H1 (cell line): ENCODE measurements around the gene PTGES3L. TPM values are rescaled to one million over a fixed set of nuclear protein-coding genes. Genes with fewer than 3 reads are reported as not detected.

Source experiments
- CHD1 ChIP-seq: IDR thresholded peaks from 2 replicates; pipeline ENCODE4 v1.6.1; 2012; ENCODE audit warnings: low read depth, low read length, improper control_type of control experiment
- CHD2 ChIP-seq: IDR thresholded peaks from 2 replicates; pipeline ENCODE4 v1.6.1; 2012; ENCODE audit warnings: low read length, improper control_type of control experiment
- EGR1 ChIP-seq: IDR thresholded peaks from 2 replicates; pipeline ENCODE4 v1.6.1; 2011; ENCODE audit warnings: low read depth, low read length, borderline replicate concordance
- FOSL1 ChIP-seq: IDR thresholded peaks from 2 replicates; pipeline ENCODE4 v1.6.1; 2011; ENCODE audit warnings: mild to moderate bottlenecking, low read depth, low read length, moderate library complexity; ENCODE audit not compliant: insufficient read depth
- RBBP5 ChIP-seq: IDR thresholded peaks from 2 replicates; pipeline ENCODE4 v1.7.1; 2012; ENCODE audit warnings: low read depth, mild to moderate bottlenecking, inconsistent platforms, low read length, moderate library complexity, borderline replicate concordance
- SAP30 ChIP-seq: fragments of 300-600 bp; sonication (generic); IDR thresholded peaks from 2 replicates; pipeline ENCODE4 v1.7.1; 2012; ENCODE audit warnings: low read length, moderate library complexity, mild to moderate bottlenecking, inconsistent platforms; ENCODE audit not compliant: insufficient read depth, insufficient replicate concordance
- SP1 ChIP-seq: IDR thresholded peaks from 2 replicates; pipeline ENCODE4 v1.6.1; 2011; ENCODE audit warnings: low read depth, low read length
- SP4 ChIP-seq: IDR thresholded peaks from 2 replicates; pipeline ENCODE4 v1.6.1; 2012; ENCODE audit warnings: low read length, inconsistent platforms
- TEAD4 ChIP-seq: IDR thresholded peaks from 2 replicates; pipeline ENCODE4 v1.6.1; 2012; ENCODE audit warnings: low read depth, low read length, inconsistent platforms, mixed read lengths
- polyA plus RNA-seq, 7 experiments: library from polyadenylated mRNA; depleted of rRNA in 3 of 7; stranded (reverse) in 5 of 7; unstranded in 2 of 7; fragments of >200 nt in 5 of 7; fragments of 200-250 nt in 2 of 7; gene quantifications; 1 replicate in 5 of 7; 2 replicates in 1 of 7; 4 replicates in 1 of 7; pipeline versions ENCODE4 v1.2.1 to v1.2.3, GENCODE V29; 2011 to 2013; ENCODE audit warnings: missing spikeins in 2 of 7, mixed read lengths in 2 of 7
- total RNA-seq: library from RNA; stranded (reverse); fragmentation: NEBNext Ultra II Directional; extraction: Animal tissue kit (Norgen Biotek cat#: 25700); gene quantifications from 2 replicates; pipeline ENCODE4 v1.2.1, GENCODE V29; 2021
- TF ChIP-seq, protein P1 (sequence below): fragments of 300-600 bp; sonication (generic); IDR thresholded peaks from 2 replicates; pipeline ENCODE4 v1.7.1; 2012; ENCODE audit warnings: low read length, moderate library complexity, mild to moderate bottlenecking, inconsistent platforms; ENCODE audit not compliant: insufficient replicate concordance
- TF ChIP-seq, protein P2 (sequence below): IDR thresholded peaks from 2 replicates; pipeline ENCODE4 v1.6.1; 2011; ENCODE audit warnings: low read length, improper control_type of control experiment

Gene PTGES3L
- total and polyA plus RNA-seq, 2 of the 8 experiments (the other 6 are each of a cell fraction or from before 2014, with no cell fraction given): 3.0 to 3.6 TPM

DNA sequence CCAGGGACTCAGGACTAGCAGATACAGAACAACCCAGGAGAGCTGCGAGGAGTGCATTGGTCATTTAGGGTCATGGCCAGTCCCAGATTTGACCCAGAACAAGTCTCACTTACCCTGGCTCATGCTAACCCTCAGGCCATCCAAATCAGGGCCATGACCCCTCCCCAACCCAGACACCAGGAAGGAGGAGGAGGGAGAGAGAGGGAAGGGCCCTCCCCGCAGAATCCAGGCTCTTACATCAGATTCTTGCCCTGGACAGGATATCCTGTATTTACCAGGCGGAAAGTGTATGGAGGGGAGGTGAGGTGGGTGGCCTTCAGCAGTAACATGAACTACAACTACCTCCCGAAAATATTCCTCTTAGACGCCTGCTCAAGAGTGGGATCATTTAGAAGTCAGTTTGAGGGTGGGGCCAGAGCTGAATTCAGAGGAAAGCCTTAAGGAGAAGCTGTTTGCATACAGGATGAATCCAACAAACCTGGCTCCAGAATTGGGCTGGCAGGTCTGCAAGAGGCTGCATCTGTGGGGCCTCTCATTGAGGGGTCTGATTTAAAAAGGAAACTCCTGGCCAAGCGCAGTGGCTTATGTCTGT lies 40.2 kb upstream of the PTGES3L start (continued):
- TF ChIP-seq, protein P1, sequence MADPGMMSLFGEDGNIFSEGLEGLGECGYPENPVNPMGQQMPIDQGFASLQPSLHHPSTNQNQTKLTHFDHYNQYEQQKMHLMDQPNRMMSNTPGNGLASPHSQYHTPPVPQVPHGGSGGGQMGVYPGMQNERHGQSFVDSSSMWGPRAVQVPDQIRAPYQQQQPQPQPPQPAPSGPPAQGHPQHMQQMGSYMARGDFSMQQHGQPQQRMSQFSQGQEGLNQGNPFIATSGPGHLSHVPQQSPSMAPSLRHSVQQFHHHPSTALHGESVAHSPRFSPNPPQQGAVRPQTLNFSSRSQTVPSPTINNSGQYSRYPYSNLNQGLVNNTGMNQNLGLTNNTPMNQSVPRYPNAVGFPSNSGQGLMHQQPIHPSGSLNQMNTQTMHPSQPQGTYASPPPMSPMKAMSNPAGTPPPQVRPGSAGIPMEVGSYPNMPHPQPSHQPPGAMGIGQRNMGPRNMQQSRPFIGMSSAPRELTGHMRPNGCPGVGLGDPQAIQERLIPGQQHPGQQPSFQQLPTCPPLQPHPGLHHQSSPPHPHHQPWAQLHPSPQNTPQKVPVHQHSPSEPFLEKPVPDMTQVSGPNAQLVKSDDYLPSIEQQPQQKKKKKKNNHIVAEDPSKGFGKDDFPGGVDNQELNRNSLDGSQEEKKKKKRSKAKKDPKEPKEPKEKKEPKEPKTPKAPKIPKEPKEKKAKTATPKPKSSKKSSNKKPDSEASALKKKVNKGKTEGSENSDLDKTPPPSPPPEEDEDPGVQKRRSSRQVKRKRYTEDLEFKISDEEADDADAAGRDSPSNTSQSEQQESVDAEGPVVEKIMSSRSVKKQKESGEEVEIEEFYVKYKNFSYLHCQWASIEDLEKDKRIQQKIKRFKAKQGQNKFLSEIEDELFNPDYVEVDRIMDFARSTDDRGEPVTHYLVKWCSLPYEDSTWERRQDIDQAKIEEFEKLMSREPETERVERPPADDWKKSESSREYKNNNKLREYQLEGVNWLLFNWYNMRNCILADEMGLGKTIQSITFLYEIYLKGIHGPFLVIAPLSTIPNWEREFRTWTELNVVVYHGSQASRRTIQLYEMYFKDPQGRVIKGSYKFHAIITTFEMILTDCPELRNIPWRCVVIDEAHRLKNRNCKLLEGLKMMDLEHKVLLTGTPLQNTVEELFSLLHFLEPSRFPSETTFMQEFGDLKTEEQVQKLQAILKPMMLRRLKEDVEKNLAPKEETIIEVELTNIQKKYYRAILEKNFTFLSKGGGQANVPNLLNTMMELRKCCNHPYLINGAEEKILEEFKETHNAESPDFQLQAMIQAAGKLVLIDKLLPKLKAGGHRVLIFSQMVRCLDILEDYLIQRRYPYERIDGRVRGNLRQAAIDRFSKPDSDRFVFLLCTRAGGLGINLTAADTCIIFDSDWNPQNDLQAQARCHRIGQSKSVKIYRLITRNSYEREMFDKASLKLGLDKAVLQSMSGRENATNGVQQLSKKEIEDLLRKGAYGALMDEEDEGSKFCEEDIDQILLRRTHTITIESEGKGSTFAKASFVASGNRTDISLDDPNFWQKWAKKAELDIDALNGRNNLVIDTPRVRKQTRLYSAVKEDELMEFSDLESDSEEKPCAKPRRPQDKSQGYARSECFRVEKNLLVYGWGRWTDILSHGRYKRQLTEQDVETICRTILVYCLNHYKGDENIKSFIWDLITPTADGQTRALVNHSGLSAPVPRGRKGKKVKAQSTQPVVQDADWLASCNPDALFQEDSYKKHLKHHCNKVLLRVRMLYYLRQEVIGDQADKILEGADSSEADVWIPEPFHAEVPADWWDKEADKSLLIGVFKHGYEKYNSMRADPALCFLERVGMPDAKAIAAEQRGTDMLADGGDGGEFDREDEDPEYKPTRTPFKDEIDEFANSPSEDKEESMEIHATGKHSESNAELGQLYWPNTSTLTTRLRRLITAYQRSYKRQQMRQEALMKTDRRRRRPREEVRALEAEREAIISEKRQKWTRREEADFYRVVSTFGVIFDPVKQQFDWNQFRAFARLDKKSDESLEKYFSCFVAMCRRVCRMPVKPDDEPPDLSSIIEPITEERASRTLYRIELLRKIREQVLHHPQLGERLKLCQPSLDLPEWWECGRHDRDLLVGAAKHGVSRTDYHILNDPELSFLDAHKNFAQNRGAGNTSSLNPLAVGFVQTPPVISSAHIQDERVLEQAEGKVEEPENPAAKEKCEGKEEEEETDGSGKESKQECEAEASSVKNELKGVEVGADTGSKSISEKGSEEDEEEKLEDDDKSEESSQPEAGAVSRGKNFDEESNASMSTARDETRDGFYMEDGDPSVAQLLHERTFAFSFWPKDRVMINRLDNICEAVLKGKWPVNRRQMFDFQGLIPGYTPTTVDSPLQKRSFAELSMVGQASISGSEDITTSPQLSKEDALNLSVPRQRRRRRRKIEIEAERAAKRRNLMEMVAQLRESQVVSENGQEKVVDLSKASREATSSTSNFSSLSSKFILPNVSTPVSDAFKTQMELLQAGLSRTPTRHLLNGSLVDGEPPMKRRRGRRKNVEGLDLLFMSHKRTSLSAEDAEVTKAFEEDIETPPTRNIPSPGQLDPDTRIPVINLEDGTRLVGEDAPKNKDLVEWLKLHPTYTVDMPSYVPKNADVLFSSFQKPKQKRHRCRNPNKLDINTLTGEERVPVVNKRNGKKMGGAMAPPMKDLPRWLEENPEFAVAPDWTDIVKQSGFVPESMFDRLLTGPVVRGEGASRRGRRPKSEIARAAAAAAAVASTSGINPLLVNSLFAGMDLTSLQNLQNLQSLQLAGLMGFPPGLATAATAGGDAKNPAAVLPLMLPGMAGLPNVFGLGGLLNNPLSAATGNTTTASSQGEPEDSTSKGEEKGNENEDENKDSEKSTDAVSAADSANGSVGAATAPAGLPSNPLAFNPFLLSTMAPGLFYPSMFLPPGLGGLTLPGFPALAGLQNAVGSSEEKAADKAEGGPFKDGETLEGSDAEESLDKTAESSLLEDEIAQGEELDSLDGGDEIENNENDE: no peak
- TF ChIP-seq EGR1 (no peak), RBBP5 (no peak), SP1 (no peak), SAP30 (no peak), TEAD4 (no peak), CHD1 (no peak), FOSL1 (no peak), SP4 (no peak), CHD2 (no peak)
- TF ChIP-seq, protein P2, sequence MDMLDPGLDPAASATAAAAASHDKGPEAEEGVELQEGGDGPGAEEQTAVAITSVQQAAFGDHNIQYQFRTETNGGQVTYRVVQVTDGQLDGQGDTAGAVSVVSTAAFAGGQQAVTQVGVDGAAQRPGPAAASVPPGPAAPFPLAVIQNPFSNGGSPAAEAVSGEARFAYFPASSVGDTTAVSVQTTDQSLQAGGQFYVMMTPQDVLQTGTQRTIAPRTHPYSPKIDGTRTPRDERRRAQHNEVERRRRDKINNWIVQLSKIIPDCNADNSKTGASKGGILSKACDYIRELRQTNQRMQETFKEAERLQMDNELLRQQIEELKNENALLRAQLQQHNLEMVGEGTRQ: no peak
